ENCODE data around the gene PAK1.

DNA sequence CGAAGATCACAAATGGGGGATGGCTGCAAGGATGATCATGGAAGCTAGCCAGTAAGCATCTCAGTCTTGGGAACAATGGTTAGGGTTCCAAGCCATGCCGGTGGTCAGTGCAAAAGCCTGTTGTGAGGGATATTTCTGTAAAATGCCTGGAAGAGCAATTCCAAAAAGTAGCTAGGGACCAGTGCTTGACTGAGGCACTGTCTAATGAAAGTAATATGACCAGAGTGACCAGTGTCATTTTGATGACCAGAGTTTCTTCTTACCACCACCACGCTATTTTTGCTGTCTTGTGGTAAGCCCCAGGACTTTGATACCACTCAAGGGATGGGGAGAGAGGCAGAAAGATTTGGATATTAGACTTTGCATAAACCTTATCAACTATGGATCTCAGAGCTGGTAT is 190.8 kb downstream of the PAK1 start:
- TF ChIP-seq POLR2A (IDR thresholded peaks at IDR 0.05; ENCODE audit: low read depth, low read length) (no peak), POLR2AphosphoS5 (IDR thresholded peaks at IDR 0.05; ENCODE audit: low read depth, low read length) (no peak), TAF1 (IDR thresholded peaks at IDR 0.05; ENCODE audit: low read depth, low read length) (no peak), POU2F2 (IDR thresholded peaks at IDR 0.05; ENCODE audit: low read depth, low read length) (no peak), PAX5 (IDR thresholded peaks at IDR 0.05; ENCODE audit: insufficient read depth, low read length, severe bottlenecking) (no peak), SPI1 (IDR thresholded peaks at IDR 0.05; ENCODE audit: low read depth, low read length) (no peak)
